Thyroid gland (tissue), 4 donors: ENCODE data around the gene ESPN.

ENCODE experiments used
- CTCF ChIP-seq, 6 experiments: fragments of 200-600 bp in 3 of 6; fragments of 450-650 bp in 3 of 6; sonication (generic) in 3 of 6; IDR thresholded peaks; one replicate each; pipeline ENCODE4 v1.5.1; 2016 to 2019; ENCODE audit warnings: antibody characterized with exemption in 6 of 6, mild to moderate bottlenecking in 2 of 6, inconsistent platforms in 1 of 6, moderate library complexity in 1 of 6
- POLR2A ChIP-seq, 2 donors: fragments of 450-650 bp; IDR thresholded peaks; one replicate each; pipeline ENCODE4 v1.6.1; 2017; ENCODE audit warnings: antibody characterized with exemption in 2 of 2, mild to moderate bottlenecking in 2 of 2, moderate library complexity in 1 of 2

DNA sequence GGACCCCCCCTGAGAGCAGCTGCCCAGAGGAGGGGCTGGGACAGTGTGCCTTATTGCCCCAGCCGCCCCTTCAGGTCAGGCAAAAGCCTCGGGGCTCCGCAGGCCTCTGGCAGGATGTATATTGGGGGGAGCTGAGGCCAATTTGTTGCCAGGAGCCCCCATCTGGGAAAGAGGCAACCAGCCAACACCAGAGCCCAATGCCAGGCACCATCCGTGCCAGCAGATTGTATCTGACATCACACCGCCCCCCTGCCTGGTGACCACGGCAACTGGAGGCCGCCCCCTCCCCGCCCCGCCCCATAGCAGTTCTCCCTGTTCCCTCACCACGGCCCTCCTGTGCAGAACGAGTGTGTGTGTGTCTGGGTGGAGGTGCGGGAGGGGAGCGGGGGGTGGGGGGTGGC is 70.5 kb downstream of the ESPN start:
- TF ChIP-seq POLR2A (IDR thresholded peaks at IDR 0.05): no peak
- TF ChIP-seq CTCF (IDR thresholded peaks at IDR 0.05): no peak
